Measurements from ENCODE around the gene ZC3H4.

ZC3H4 gene

GRCh38 chr19:47047763-47048405 is 65.7 kb downstream of the ZC3H4 start:
- DNase-seq (ENCODE audit: low spot score): peak; percentile 93

GRCh38 chr19:47047272-47047762 is 66.3 kb downstream of the ZC3H4 start:
- no peak for DNase-seq (ENCODE audit: low spot score)

- DNase-seq (ENCODE audit: low spot score): no peak
Measured at GRCh38 chr19:47045867-47046470, 67.6 kb downstream of the ZC3H4 start.

GRCh38 chr19:47044946-47045866 is 68.4 kb downstream of the ZC3H4 start:
- no peak for DNase-seq (ENCODE audit: low spot score)

GRCh38 chr19:47040869-47041268 is 72.7 kb downstream of the ZC3H4 start:
- DNase-seq (ENCODE audit: low spot score): no peak

- no peak for DNase-seq (ENCODE audit: low spot score)
Measured at GRCh38 chr19:47039239-47039874, 74.2 kb downstream of the ZC3H4 start.

DNA sequence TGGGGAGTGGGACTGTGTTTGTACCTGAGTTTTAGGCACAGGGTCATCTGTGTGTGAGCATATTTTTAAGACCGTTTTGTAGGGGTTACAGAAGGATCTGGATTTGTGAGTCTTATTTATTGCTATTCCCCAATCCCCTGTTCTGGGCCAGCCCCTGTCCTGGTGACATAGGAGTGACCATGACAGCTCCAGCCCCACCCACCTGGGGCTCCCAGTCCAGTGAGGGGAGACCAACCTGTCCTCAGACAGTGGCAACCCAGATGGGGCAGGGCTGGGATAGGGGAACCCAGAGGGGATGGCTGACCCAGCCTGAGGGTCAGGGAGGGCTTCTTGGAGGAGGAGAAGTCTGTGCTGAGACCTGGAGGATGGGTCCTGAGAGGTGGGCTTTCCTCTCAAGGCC is 75.8 kb downstream of the ZC3H4 start:
- DNase-seq (ENCODE audit: low spot score): no peak

- DNase-seq (ENCODE audit: low spot score): no peak
Measured at GRCh38 chr19:47036097-47036651, 77.4 kb downstream of the ZC3H4 start.

- DNase-seq (ENCODE audit: low spot score): peak; percentile 57
Measured at GRCh38 chr19:47035127-47036096, 78.2 kb downstream of the ZC3H4 start.

GRCh38 chr19:47032171-47032811 is 81.3 kb downstream of the ZC3H4 start:
- DNase-seq (ENCODE audit: low spot score): no peak

DNA sequence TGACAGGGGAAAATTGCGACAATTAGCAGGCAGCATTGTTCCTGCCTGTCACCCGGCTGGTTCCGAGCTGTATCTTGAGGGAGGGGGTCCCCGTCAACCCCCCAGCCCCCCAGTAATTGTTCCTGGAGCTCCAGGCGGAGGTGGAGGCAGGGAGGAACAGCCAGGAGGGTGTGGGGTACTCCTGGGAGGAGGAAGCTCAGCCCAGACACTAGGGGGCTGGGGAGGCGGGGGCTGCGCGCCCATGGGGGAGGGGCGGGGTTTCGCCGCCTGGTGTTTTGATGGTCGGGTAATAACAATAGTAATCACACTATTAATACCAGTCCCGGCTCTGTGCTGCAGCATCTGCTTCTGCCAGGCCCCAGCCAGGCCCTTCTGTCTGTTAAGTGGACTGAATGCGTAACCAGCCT is 85.4 kb downstream of the ZC3H4 start:
- DNase-seq (ENCODE audit: low spot score): no peak

GRCh38 chr19:47027586-47028088 is 85.9 kb downstream of the ZC3H4 start:
- DNase-seq (ENCODE audit: low spot score): no peak

- no peak for DNase-seq (ENCODE audit: low spot score)
Measured at GRCh38 chr19:47026889-47027288, 86.7 kb downstream of the ZC3H4 start.

GRCh38 chr19:47026156-47026555 is 87.4 kb downstream of the ZC3H4 start:
- DNase-seq (ENCODE audit: low spot score): no peak

DNA sequence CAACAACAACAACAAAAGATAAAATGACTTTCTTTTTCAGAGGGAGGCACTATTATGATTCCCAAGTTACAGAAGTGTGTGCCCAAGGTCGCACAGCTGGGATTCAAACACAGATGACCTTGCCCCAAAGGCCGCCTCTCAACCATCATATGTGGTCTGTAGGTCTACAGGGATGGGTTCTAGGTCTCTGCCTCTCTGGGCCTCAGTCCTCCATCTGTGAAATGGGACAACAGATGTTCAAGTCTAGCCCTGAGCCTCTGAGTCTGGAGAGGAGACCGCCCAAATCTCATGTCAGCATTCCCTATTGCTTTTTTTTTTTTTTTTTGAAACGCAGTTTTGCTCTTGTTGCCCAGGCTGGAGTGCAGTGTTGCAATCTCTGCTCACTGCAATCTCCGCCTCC is 89.1 kb downstream of the ZC3H4 start:
- no peak for DNase-seq (ENCODE audit: low spot score)

DNA sequence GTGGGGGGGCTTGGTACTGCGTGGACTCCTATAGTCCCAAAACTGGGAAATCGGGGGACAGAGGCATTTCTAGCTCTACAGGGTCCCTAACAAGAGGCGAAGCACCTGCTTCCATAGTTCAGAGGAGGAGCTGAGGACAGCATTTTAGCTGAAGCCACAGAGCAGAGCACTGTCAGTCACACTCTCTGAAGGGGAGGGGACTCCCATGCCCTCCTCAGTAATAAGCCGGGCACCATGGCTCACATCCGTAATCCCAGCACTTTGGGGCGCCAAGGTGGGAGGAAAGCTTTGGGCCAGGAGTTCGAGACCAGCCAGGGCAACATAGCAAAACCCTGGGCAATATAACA is 90.2 kb downstream of the ZC3H4 start:
- DNase-seq (ENCODE audit: low spot score): no peak

GRCh38 chr19:47022541-47023447 is 90.8 kb downstream of the ZC3H4 start:
- no peak for DNase-seq (ENCODE audit: low spot score)

DNA sequence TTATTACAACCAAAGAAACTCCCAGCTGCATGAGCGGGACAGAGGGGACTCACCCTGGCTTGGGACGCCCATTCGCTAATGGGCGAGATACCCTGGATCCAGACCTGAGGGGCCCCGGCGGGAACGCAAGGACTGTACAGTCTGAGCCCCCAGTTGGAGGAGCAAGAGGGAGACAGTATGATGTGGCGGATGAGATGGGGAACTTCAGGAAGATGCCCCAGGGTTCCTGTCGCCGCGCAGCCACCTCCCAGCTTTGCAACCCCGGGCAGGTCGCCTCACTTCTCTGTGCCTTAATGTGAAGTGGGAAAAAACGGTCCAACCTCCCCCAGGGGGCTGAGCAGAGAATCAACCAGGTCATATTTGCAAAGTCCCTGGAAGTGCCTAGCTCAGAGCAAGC is 91.4 kb downstream of the ZC3H4 start:
- DNase-seq (ENCODE audit: low spot score): no peak

DNA sequence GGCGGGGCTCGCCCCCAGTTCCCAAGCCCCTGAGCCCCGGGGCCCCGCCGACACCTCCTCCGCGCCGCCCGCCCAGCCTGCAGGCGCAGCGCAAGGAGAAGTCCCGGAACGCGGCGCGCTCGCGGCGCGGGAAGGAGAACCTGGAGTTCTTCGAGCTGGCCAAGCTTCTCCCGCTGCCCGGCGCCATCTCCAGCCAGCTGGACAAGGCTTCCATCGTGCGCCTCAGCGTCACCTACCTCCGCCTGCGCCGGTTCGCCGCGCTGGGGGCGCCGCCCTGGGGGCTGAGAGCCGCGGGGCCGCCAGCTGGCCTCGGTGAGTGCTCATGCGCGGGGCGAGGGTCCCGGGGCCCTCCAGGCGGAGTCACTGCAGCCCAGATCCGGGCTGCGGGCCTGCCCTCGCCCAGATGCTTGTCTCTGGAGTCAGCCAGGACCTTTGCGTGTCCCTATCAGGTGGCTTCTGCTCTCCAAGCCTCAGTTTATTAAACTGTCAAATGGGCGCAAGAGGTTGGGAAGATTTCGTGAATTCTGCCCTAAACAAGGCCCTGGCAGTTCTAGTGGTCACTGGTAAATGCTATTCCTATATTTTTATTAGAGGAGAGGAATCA is 91.9 kb downstream of the ZC3H4 start:
- no peak for DNase-seq (ENCODE audit: low spot score)

All from pons (tissue), 1 donor.